ENCODE data around the gene NDC80.

DNA sequence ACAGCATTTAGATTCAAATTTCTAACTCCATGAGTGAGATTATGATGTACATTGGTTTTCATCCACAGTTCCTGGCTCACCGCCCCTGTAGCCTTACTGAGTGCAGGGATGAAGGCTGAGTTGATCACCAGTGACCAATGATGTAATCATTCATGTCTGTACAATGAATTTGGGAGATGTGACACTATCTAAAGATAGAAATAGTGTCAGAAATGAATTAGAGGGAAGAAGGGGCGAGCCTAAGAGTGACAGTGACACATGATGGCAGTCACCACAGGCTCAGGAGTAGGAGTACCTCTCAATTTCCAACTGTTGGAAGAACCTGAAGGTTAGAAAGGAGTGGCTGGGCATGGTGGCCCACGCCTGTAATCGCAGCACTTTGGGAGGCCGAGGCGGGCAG is 3.2 kb upstream of the NDC80 start:
- TF ChIP-seq CTCF (conservative IDR thresholded peaks at IDR 0.05) (no peak), EZH2 (IDR thresholded peaks at IDR 0.05; ENCODE audit: low read depth) (no peak)

Measured in PC-9 (cell line).